IPS-NIHi11 (cell line): ENCODE data around the gene SMARCA4.

Experiments used
- DNase-seq: peaks from one replicate; pipeline ENCODE4 v3.0.0; 2012; ENCODE audit warnings: mixed read lengths, low spot score

SMARCA4 gene

DNA sequence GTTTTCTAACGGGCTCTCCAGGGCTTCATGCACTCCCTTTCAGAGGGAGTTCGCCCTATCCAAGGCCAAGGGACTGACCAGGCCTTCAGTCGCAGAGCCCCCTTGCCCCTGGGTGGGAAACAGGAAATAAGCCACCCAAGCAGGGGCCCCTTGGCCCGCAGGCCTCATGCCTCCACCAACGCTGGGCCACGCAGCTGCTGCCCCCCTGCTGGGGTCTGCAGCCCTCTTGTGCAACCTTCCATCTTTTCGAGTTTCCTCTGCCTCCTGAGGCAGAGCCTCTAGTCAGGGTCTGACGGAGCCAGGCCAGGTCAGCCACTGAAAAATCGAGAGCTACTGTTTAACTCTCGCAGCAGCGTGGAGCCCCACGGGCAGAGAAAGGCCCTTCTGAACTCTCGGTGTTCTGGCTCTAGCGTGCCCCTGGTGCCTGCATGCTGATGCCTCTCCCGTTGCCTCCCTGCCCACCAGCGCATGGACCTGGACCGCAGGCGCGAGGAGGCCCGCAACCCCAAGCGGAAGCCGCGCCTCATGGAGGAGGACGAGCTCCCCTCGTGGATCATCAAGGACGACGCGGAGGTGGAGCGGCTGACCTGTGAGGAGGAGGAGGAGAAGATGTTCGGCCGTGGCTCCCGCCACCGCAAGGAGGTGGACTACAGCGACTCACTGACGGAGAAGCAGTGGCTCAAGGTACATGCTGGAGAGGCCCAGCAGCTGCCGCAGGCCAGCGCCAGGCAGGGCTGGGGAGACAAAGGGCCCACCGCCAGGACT is 73.8 kb downstream of the SMARCA4 start:
- no peak for DNase-seq

DNA sequence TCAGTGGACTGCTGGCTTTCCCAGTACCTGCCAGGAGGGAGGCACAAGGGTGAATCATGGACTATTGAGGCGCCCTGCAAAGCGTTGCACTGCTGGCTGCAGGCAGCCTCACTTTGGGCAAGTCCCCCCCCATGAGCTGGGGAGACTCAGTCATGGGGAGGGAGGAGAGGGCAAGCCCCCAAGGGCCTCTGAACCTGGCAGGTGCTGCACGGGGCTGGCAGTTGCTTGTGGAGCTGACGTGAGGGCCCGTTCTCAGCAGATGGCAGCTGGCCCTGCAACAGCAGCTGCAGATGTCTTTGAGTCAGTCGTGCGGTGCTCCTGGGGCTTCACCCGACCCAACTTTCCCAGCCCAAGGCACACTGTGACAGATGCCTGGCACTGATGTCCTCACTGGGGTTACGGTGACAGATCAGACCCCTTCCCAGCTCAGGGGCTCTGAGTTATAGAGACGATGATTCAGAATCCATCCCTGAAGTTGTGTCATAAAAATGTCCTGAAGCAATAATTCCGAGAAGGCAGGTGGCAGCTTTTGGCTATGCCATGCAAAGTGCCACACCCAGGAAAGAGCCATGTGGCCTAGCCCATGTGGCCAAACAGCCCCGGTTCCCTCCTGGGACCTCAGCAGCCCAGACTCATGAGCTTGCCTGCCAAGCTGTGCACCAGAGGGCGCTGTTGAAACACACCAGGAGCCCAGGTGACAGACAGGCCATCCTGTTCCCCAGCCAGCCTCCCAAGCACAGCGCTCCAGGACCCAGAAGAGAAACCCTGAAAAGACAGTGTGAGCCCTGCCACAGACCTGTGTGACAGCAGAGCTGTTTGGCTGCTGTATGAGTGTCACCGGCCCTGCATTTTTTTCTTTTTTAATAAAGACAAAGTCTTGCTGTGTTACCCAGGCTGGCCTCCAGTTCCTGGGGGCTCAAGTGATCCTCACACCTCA is 74.9 kb downstream of the SMARCA4 start:
- peak; percentile 96 for DNase-seq

DNA sequence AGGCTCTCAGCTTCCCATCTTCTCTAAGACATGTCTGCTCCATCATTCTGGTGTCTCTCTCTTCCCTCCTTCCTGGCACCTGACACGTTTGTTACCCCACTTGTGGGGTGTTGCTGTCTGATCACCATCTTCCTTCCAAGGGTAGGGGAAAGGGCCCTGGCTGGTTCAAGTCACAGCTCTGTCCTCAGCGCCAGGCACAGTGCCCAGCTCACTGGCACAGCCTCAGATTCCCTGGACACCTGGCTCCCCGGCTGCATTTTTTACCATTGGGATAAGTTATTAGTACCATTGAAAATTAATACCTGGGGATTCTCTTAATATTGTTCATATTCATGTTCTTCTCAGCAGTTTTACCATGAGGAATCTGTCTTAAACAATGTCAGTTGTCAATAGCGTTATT is 77.7 kb downstream of the SMARCA4 start:
- DNase-seq = no peak

DNA sequence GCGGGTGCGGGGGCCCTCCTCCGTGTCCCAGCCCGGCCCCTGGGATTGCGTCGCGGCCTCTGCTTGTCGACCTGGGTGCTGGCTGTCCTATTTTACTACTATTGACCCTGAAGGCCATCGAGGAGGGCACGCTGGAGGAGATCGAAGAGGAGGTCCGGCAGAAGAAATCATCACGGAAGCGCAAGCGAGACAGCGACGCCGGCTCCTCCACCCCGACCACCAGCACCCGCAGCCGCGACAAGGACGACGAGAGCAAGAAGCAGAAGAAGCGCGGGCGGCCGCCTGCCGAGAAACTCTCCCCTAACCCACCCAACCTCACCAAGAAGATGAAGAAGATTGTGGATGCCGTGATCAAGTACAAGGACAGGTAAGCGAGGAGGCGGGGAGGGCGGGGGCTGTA is 80.4 kb downstream of the SMARCA4 start:
- no peak for DNase-seq

DNA sequence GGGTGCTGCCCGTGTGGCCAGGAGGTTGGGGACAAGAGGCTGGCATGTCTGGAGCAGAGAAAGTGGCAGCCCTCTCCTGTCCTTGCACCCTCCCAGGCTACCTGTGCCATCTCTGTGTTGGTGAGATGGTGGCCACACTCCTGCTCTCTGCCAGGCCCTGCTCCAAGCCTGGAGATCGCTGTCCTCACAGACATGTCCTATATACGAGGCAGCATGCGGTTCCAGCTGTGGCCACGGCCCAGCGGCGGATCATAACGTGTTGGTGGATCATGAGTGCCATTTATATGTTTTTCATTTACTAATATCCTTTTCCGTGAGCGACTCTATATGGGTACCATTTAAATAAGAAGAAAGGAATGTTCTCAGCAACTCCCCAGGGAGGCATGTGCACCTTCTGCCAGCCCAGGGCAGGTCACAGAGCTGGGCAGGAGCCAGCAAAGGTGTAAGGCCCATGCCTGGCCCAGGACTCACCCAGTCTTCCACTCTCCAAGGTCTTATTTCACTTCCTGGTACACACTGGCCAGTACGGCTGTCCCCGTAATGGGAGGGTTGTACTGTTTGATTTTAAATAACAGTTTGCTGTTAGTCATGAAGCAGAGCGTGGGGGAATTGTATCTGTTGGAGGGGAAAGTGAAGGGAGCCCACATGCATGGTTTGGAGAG is 81.3 kb downstream of the SMARCA4 start:
- peak; percentile 59 for DNase-seq

DNA sequence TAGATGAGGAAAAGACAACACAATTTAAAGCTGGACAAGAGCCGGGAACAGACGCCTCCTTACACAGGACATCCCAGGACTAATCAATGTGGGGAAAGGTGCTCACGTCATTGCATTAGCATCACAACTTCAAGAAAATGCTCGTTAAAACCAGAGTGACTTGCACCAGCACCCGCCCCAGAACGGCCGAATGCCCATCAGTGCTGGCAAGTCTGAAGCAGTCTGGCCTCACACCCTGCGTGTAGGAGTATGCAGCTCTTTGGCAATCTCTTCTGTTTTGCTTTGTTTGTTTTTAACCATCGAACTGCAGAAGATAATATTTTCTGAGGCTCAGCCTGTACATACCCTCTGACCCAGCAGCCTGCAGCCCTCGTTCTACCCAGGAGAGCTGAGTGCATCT is 83.6 kb downstream of the SMARCA4 start:
- DNase-seq = no peak

DNA sequence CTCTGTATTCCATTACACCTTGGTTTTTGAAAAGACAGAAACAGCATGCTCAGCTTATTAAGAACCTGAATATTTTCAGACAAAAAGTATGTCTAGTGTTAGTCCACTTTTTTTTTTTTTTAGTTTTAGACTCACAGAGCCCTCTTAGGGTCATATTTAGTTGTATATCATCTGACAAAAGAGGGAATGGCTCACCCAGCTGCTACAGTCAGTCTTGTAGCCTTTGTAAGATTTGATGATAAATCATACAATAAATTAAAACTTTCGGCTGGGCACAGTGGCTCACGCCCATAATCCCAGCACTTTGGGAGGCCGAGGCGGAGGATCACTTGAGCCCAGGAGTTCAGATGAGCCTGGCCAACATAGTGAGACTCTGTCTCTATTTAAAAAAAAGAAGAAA is 84.7 kb downstream of the SMARCA4 start:
- no peak for DNase-seq

DNA sequence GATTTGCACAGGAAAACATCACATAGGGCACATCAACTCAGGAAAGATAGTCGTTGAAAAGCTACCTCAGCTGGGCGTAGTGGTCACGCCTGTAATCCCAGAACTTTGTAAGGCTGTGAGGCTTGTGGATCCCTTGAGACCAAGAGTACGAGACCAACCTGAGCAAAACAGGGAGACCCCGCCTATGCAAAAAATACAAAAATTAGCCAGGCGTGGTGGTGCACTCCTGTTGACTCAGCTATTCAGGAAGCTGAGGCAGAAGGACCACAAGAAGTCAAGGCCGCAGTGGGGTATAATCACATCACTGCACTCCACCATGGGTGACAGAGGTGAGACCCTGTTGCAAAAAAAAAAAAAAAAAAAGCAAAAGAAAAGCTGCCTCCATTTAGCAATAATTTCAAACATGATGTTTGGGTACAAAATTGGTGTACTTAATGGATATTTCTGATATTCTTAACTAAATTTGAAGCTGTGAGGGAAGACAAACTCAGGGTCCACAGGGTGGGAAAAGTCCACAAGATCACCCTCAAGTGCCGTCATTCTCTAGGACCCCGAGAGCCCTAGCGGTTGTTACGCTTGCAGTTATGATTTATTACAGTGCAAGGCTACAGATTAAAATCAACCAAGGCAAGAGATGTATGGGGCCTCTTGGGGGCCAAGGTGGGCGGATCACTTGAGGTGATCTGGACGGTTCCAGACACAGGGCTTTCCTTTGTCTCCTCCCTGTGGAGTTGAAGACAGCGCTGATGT is 86.0 kb downstream of the SMARCA4 start:
- DNase-seq = no peak

DNA sequence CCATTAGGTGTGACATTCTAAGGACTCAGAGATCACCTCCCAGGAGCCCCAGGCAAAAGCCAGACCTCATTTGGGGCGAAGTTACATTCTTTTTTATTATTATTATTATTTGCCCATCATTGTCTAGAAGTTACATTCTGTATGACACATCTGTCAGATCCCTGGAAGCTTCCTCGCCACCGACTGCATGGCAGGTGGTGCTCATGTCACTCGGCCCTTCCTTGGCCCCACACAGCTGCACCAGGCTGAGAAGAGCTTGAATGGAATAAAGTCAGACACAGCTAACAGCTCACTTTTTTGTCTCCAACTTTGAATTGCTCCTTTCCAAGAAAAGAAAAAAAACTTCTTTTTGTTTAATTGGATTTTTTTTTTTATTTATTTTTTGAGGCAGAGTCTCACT is 87.0 kb downstream of the SMARCA4 start:
- DNase-seq = no peak

DNA sequence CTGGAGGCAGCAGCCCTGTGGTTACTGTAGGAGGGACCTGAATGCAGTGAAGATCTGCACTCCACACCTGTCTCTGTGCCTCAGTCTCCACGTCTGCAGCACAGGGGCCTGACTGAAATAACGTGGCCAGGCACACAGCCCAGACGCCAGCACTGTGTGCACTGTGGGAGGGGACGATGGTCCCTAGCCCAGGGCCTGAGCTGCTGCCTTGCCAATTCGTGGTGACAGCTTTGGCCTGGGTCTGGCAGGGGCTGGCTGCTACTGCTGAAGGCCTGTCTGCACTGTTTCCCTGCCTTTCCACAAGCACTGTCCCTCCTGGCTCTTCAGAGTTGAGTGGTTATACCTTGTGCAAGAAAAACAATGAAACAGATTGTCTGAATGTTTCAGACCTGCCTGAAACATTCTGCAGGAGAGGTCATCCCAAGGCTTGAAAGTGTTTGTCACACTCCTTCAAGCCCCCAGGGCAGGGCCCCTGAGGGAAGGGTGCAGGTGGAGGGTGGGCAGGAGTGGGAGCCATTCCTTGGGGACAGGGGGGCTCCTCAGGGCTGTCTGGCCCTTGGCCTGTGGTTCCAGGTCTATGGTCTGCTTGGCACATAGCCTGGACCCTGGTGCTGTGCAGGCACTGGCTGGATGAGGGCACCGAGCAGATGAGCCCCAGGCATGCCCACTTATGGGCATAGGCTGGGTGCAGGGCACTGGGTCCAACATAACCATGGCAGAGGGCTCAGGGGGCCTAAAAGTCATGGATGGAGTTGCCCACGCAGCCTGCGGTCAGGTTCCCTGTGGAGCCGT is 89.7 kb downstream of the SMARCA4 start:
- no peak for DNase-seq

DNA sequence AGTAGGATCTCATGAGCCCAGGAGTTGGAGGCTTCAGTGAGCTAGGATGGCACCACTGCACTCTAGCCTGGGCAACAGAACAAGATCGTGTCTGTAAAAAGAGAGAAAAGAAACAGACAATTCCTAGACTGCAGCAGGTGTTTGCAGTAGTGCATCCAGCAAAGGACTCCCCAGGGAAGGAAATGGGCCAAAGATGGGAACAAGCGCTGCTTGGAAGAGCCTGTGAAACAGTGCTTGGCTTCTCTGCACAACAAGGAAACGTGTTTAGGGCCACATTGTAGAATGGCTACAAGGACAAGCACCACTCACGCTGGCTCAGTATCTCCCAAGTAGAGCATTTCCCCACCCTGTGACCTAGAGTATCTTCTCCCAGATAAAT is 93.0 kb downstream of the SMARCA4 start:
- no peak for DNase-seq

DNA sequence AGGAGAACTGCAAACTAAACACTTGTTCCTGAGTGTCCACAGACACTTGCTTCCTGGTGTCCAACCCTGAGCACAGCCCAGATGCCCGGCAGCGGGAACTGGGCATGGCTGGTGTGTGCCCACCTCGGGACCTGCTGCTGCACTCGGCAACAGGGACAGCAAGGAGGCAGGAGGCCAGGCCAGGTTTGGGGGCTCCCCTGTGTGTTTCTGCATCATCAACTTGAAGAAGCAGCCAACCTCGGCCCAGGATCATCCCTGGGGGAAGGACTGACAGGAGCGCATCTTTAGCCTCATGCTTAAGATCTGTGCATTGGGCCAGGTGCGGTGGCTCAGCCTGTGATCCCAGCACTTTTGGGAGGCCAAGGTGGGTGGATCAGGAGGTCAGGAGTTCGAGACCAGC is 93.4 kb downstream of the SMARCA4 start:
- DNase-seq = no peak

DNA sequence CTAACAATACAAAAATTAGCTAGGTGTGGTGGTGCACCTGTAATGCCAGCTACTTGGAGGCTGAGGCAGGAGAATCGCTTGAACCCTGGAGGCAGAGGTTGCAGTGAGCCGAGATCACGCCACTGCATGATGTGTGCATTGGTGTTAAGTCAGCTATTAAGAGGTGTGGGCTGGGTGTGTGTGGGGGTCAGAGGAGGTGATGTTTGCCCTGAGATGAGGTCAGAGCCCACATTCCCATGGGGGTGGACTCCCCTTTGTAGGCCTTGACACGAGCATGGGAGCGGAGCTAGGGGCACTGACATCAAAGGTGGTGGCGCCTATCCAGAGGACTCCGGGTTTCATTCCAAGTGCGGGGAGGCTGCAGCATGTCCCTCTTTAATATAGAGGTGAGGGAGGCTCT is 93.8 kb downstream of the SMARCA4 start:
- DNase-seq = no peak

DNA sequence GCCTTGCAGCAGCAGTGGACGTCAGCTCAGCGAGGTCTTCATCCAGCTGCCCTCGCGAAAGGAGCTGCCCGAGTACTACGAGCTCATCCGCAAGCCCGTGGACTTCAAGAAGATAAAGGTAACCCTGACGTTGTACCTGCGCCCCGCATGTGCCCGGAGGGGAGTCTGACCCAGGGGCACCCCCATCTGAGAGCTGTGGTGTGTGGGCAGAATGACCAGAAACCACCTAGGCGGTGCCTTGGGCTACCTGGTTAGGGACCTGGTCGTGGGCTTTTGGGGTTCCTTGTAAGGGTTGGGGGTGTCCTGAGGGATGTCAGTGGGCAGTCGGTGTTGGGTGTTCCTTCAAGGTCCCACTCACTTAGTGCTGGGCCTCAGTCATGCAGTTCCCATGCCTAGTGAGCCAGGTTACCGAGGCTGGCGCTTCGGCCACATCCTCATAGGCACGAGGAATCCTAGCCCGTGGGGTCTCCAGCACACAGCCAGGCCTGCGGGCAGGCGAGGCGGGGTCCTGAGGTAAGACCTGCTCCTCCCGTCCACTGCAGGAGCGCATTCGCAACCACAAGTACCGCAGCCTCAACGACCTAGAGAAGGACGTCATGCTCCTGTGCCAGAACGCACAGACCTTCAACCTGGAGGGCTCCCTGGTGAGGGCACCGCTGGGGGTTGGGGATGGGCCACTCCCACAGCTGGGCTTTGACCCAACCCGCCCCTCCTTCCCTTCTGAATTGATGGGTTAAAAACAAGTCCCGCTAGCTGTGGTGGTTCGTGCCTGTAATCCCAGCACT is 97.6 kb downstream of the SMARCA4 start:
- no peak for DNase-seq

DNA sequence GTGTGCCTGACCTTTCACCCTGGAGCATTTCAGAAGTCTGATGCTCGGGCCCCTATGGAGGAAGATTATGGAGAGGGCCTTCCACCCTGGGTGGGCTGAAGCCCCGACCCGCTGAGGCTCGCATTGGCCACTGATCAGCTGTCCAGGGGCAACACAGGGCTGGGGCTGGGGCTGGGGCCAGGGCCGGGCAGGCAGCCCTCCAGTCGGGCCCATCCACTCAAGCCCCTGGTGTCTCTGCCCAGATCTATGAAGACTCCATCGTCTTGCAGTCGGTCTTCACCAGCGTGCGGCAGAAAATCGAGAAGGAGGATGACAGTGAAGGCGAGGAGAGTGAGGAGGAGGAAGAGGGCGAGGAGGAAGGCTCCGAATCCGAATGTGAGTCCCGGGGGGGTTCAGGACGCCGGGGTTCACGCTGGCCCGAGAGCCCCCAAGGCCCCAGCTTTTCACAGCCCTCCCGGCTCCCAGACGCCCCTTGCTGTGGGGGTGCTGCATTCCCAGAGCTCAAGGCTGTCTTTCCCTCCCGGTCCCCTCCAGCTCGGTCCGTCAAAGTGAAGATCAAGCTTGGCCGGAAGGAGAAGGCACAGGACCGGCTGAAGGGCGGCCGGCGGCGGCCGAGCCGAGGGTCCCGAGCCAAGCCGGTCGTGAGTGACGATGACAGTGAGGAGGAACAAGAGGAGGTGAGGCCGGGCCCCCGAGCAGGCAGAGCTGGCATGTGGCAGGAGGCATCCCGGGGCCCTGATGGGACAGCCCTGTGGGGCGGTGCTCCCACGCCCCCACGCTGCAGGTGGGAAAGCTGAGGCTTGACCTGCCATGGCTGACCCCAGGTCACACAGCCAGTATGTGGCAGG is 98.9 kb downstream of the SMARCA4 start:
- DNase-seq = no peak

DNA sequence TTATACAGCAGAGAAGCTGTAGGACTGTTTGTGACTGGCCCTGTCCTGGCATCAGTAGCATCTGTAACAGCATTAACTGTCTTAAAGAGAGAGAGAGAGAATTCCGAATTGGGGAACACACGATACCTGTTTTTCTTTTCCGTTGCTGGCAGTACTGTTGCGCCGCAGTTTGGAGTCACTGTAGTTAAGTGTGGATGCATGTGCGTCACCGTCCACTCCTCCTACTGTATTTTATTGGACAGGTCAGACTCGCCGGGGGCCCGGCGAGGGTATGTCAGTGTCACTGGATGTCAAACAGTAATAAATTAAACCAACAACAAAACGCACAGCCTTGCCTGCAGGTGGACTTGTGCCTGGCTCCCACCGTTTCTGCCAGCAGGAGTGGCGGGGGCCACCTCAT is 101.1 kb downstream of the SMARCA4 start:
- no peak for DNase-seq

DNA sequence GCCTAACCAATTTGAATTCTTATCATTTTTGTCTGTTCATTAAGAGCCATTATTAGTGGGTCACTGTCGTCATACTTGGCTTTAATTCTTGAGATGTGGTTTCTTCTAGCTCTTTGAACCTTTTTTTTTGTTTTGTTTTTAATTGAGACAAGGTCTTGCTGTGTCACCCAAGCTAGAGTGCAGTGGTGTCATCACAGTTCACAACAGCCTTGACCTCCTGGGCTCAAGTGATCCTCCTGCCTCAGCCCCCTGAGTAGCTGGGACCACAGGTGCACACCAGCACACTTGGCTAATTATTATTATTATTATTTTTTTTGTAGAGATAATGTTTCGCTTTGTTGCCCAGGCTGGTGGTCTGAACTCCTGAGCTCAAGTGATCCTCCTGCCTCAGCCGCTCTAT is 102.6 kb downstream of the SMARCA4 start:
- DNase-seq = no peak

DNA sequence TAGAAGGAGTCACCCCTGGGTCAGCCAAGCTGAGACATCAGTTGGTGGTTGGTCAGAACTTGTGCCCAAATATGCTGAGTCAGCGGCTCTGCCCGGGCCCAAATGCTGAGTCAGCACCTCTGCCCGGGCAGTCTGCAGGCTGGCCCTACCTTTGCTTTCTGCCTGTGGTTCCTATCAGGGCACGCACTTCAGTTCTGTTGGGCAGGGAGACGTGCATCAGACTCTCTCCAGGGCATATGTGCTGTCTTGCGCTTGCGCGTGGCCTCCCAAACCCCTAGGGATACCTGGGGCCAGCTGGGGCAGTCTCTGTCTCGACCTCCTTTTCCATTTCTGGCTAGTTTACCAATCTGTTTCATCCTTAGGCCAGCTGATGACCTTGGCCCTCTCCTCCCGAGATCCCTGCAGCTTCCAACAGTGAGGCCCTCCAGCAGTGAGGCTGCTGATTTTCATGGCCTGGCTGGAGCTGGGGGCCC is 104.0 kb downstream of the SMARCA4 start:
- no peak for DNase-seq

DNA sequence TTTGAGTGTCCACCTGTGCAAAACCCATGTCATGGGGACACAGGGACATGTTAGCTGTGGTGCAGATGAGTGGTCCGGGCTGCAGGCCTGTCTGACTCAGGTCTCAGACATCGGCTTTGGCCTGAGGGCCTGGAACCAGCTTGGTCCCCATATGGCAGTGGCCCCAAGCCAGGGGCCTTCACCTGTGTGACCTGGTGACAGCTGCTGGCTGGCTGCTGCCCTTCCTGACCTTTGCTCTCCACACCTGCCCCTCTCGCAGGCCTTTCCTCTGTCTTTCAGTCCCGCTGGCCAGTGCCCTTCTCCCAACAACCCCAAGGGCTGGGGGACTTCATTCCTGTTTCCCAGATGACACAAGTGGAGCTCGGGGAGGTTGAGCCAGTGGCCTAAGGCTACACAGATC is 105.5 kb downstream of the SMARCA4 start:
- DNase-seq = no peak
